Right lung (tissue), 5 donors: Measurements from ENCODE around the gene PIAS4. TPM values are rescaled to one million over a fixed set of nuclear protein-coding genes. Genes with fewer than 3 reads are reported as not detected.

Experiments
- DNase-seq, 2 donors: peaks; one replicate each; pipeline ENCODE4 v3.0.0-alpha.2; 2013
- polyA plus RNA-seq, 5 donors: library from polyadenylated mRNA; unstranded; fragments of 120-200 nt; gene quantifications; one replicate each; pipeline versions ENCODE4 v1.2.1 to v1.2.3, GENCODE V29; 2013; ENCODE audit warnings: inconsistent platforms in 1 of 5, low replicate concordance in 1 of 5; ENCODE audit not compliant: insufficient read length in 5 of 5, insufficient read depth in 1 of 5

The PIAS4 gene
- polyA plus RNA-seq, 5 donors, result 21.2 to 36.0 (median 28.3) TPM

- no peak for DNase-seq
Measured at GRCh38 chr19:4018775-4019504, 11.4 kb downstream of the PIAS4 start.

GRCh38 chr19:4019578-4019977 is 12.0 kb downstream of the PIAS4 start:
- DNase-seq, result no peak

GRCh38 chr19:4023600-4024398 is 16.3 kb downstream of the PIAS4 start:
- DNase-seq, result no peak

GRCh38 chr19:4025317-4025716 is 17.8 kb downstream of the PIAS4 start:
- no peak for DNase-seq

- DNase-seq, result no peak
Measured at GRCh38 chr19:4027146-4027545, 19.6 kb downstream of the PIAS4 start.

- DNase-seq, result no peak
Measured at GRCh38 chr19:4028334-4029246, 21.1 kb downstream of the PIAS4 start.

GRCh38 chr19:4029247-4029614 is 21.7 kb downstream of the PIAS4 start:
- no peak for DNase-seq

GRCh38 chr19:4030552-4030951 is 23.0 kb downstream of the PIAS4 start:
- DNase-seq, result no peak

GRCh38 chr19:4030981-4031380 is 23.4 kb downstream of the PIAS4 start:
- DNase-seq, result no peak

GRCh38 chr19:4031420-4031819 is 23.9 kb downstream of the PIAS4 start:
- no peak for DNase-seq

GRCh38 chr19:4032436-4032835 is 24.9 kb downstream of the PIAS4 start:
- DNase-seq, result no peak

- DNase-seq, result no peak
Measured at GRCh38 chr19:4033028-4033956, 25.8 kb downstream of the PIAS4 start.

GRCh38 chr19:4034048-4035017 is 26.8 kb downstream of the PIAS4 start:
- DNase-seq, result no peak

- no peak for DNase-seq
Measured at GRCh38 chr19:4035018-4035566, 27.6 kb downstream of the PIAS4 start.

- no peak for DNase-seq
Measured at GRCh38 chr19:4035582-4035981, 28.0 kb downstream of the PIAS4 start.

GRCh38 chr19:4036576-4037300 is 29.2 kb downstream of the PIAS4 start:
- DNase-seq, result no peak

GRCh38 chr19:4037301-4037949 is 29.9 kb downstream of the PIAS4 start:
- DNase-seq, result no peak

- no peak for DNase-seq
Measured at GRCh38 chr19:4038057-4038456, 30.5 kb downstream of the PIAS4 start.
